A673 (cell line): ENCODE measurements around the gene DHRS1.

Experiments
- CTCF ChIP-seq: fragments of 300-800, 200-600 bp; sonication (generic); conservative IDR thresholded peaks from 2 replicates; pipeline ENCODE4 v1.5.1; 2017; ENCODE audit warnings: low read depth, mild to moderate bottlenecking, antibody characterized with exemption, low read length, moderate library complexity, mixed read lengths
- EZH2 ChIP-seq: fragments of 200-600 bp; sonication (generic); IDR thresholded peaks from 2 replicates; pipeline ENCODE4 v1.6.1; 2017; ENCODE audit warnings: borderline replicate concordance, low read depth, mild to moderate bottlenecking, mixed read lengths, antibody characterized with exemption, low read length; ENCODE audit not compliant: poor library complexity, severe bottlenecking

GRCh38 chr14:24292118-24292807, 7.3 kb downstream of the DHRS1 start:
- TF ChIP-seq EZH2 (no peak), CTCF (no peak)
